Astrocyte (in vitro differentiated cells and primary cell): Measurements from ENCODE around the gene LRSAM1. TPM values are rescaled to one million over a fixed set of nuclear protein-coding genes. Genes with fewer than 3 reads are reported as not detected.
A peak's percentile ranks its signal among the peaks of the same experiment; 100 is the strongest.

Source experiments
- DNase-seq: peaks from one replicate; pipeline ENCODE4 v3.0.0-alpha.2; 2010; ENCODE audit warnings: low read depth
- FAIRE-seq: peaks from 2 replicates; lab custom pipeline; 2011; peaks lifted over from hg19 to GRCh38; lab: Jason Lieb, UNC
- H2AFZ ChIP-seq: 2 replicates; pipeline ENCODE4 v1.6.0; 2012; ENCODE audit warnings: low read depth, low read length, inconsistent platforms
- H3K27ac ChIP-seq: 2 replicates; pipeline ENCODE4 v1.5.1; 2011; ENCODE audit warnings: low read depth, low read length, inconsistent platforms
- H3K27me3 ChIP-seq: 2 replicates; pipeline ENCODE4 v1.6.0; 2011; ENCODE audit warnings: low read length, inconsistent platforms; ENCODE audit not compliant: insufficient read depth
- H3K36me3 ChIP-seq: 2 replicates; pipeline ENCODE4 v1.5.1; 2011; ENCODE audit warnings: low read length, inconsistent platforms; ENCODE audit not compliant: insufficient read depth
- H3K4me1 ChIP-seq: 2 replicates; pipeline ENCODE4 v1.5.1; 2011; ENCODE audit warnings: low read length, inconsistent platforms; ENCODE audit not compliant: insufficient read depth
- H3K4me2 ChIP-seq: 2 replicates; pipeline ENCODE4 v1.6.0; 2012; ENCODE audit warnings: low read length, inconsistent platforms
- H3K4me3 ChIP-seq: 2 replicates; pipeline ENCODE4 v1.5.1; 2011; ENCODE audit warnings: low read depth, mild to moderate bottlenecking, low read length, inconsistent platforms; ENCODE audit not compliant: insufficient read depth
- H3K79me2 ChIP-seq: 2 replicates; pipeline ENCODE4 v1.6.0; 2012; ENCODE audit warnings: mild to moderate bottlenecking, low read length, inconsistent platforms; ENCODE audit not compliant: insufficient read depth
- H3K9ac ChIP-seq: 2 replicates; pipeline ENCODE4 v1.6.0; 2012; ENCODE audit warnings: mild to moderate bottlenecking, low read length, inconsistent platforms
- H3K9me3 ChIP-seq: 2 replicates; pipeline ENCODE4 v1.5.1; 2012; ENCODE audit warnings: low read depth, mild to moderate bottlenecking, low read length, inconsistent platforms; ENCODE audit not compliant: insufficient read depth
- H4K20me1 ChIP-seq: 2 replicates; pipeline ENCODE4 v1.6.0; 2012; ENCODE audit warnings: low read length, inconsistent platforms; ENCODE audit not compliant: insufficient read depth
- H3K27ac Mint-ChIP-seq: one replicate; pipeline ENCODE4 v1.8.0; 2021; ENCODE audit warnings: mild to moderate bottlenecking, mixed read lengths; ENCODE audit not compliant: unreplicated experiment
- H3K27me3 Mint-ChIP-seq: one replicate; pipeline ENCODE4 v1.8.0; 2021; ENCODE audit warnings: low read depth, mixed read lengths; ENCODE audit not compliant: unreplicated experiment
- H3K36me3 Mint-ChIP-seq: one replicate; pipeline ENCODE4 v1.8.0; 2021; ENCODE audit warnings: low read depth, mixed read lengths; ENCODE audit not compliant: unreplicated experiment
- H3K4me1 Mint-ChIP-seq: one replicate; pipeline ENCODE4 v1.8.0; 2021; ENCODE audit warnings: low read depth, mixed read lengths; ENCODE audit not compliant: unreplicated experiment
- H3K4me3 Mint-ChIP-seq: one replicate; pipeline ENCODE4 v1.8.0; 2021; ENCODE audit warnings: mild to moderate bottlenecking, moderate library complexity, mixed read lengths; ENCODE audit not compliant: unreplicated experiment
- H3K9me3 Mint-ChIP-seq: one replicate; pipeline ENCODE4 v1.8.0; 2021; ENCODE audit warnings: mild to moderate bottlenecking, mixed read lengths; ENCODE audit not compliant: unreplicated experiment
- EZH2 ChIP-seq: IDR thresholded peaks from 2 replicates; pipeline ENCODE4 v1.6.1; 2012; ENCODE audit warnings: mild to moderate bottlenecking, low read length, inconsistent platforms; ENCODE audit not compliant: insufficient read depth
- total RNA-seq: library from RNA; stranded (reverse); gene quantifications from 2 replicates; pipeline ENCODE4 v1.2.1, GENCODE V29; 2021
- TF ChIP-seq, protein P1 (sequence below): IDR thresholded peaks from 2 replicates; pipeline ENCODE4 v1.5.1; 2011; ENCODE audit warnings: low read depth, mild to moderate bottlenecking, inconsistent platforms, low read length, moderate library complexity; ENCODE audit not compliant: insufficient read depth

The LRSAM1 gene
- total RNA-seq, 1 donor from 2014 or later = 18.7 TPM

DNA sequence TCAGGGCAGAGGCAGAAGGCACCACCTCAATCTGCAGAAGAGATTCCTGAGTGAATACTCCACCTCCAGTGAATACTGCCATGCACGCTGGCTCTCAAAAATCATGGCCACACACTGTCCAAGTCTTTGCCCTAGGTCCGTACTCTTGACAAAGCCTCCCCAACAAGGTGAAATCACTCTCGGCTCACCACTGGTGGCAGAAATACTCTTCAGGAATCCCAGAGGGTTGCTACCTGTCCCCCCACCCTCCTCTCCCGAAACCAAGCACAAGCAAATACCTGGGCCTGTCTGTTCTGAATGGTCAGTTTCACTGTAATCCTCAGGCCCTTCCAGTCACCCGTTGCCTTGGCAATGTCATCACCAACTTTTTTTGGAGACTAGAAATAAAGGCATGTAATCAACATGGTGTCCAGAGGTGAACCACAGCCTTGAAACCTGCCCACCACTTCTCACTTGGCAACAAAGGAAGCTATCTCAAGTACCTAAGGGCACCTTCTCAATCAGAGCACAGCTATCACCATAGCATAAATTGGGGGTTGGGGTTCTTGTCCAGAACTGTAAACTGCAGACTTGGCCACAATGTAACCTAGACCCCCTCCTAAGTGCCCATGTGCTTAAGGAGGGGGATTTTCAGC lies 1.9 kb upstream of the LRSAM1 start:
- peak overlapping the region; percentile 72 for H3K27ac ChIP-seq
- peaks cover 62% of the 10 kb centered on the region for H3K36me3 Mint-ChIP-seq
- DNase-seq (no peak), FAIRE-seq (no peak)
- H3K9me3 Mint-ChIP-seq = peaks cover 14% of the 10 kb centered on the region
- peaks cover 21% of the 10 kb centered on the region for H3K4me1 Mint-ChIP-seq
- no peak overlapping the region for H2AFZ ChIP-seq
- H3K9me3 ChIP-seq = peaks cover 20% of the 10 kb centered on the region
- H3K4me3 ChIP-seq = peak overlapping the region; percentile 78
- H3K79me2 ChIP-seq = peaks cover 42% of the 10 kb centered on the region
- H3K9ac ChIP-seq = peak overlapping the region; percentile 96
- H3K4me2 ChIP-seq = peak overlapping the region; percentile 92
- H3K4me3 Mint-ChIP-seq = peak overlapping the region; percentile 99
- peak overlapping the region; percentile 98 for H3K27ac Mint-ChIP-seq
- peaks cover 54% of the 10 kb centered on the region for H3K36me3 ChIP-seq
- H3K4me1 ChIP-seq = peaks cover 27% of the 10 kb centered on the region
- no peaks in the 10 kb centered on the region for H3K27me3 ChIP-seq
- H3K27me3 Mint-ChIP-seq = no peaks in the 10 kb centered on the region
- TF ChIP-seq, protein P1, sequence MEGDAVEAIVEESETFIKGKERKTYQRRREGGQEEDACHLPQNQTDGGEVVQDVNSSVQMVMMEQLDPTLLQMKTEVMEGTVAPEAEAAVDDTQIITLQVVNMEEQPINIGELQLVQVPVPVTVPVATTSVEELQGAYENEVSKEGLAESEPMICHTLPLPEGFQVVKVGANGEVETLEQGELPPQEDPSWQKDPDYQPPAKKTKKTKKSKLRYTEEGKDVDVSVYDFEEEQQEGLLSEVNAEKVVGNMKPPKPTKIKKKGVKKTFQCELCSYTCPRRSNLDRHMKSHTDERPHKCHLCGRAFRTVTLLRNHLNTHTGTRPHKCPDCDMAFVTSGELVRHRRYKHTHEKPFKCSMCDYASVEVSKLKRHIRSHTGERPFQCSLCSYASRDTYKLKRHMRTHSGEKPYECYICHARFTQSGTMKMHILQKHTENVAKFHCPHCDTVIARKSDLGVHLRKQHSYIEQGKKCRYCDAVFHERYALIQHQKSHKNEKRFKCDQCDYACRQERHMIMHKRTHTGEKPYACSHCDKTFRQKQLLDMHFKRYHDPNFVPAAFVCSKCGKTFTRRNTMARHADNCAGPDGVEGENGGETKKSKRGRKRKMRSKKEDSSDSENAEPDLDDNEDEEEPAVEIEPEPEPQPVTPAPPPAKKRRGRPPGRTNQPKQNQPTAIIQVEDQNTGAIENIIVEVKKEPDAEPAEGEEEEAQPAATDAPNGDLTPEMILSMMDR = no peak
- TF ChIP-seq EZH2 = no peak
- peaks cover 66% of the 10 kb centered on the region for H4K20me1 ChIP-seq

GRCh38 chr9:127450243-127450760 lies 1.0 kb upstream of the LRSAM1 start:
- H3K27me3 Mint-ChIP-seq = no peaks in the 10 kb centered on the region
- Histone ChIP-seq H2AFZ (no peak overlapping the region), H3K79me2 (peaks cover 42% of the 10 kb centered on the region), H3K4me2 (peak overlapping the region; percentile 92), H3K27me3 (no peaks in the 10 kb centered on the region), H3K36me3 (peaks cover 46% of the 10 kb centered on the region), H3K4me1 (peaks cover 27% of the 10 kb centered on the region), H3K27ac (peak overlapping the region; percentile 72), H3K9ac (peak overlapping the region; percentile 96), H3K4me3 (peak overlapping the region; percentile 78), H3K9me3 (peaks cover 11% of the 10 kb centered on the region), H4K20me1 (peaks cover 57% of the 10 kb centered on the region)
- peak overlapping the region; percentile 99 for H3K4me3 Mint-ChIP-seq
- TF ChIP-seq EZH2 = no peak
- H3K9me3 Mint-ChIP-seq = peaks cover 9% of the 10 kb centered on the region
- H3K4me1 Mint-ChIP-seq = peaks cover 21% of the 10 kb centered on the region
- H3K27ac Mint-ChIP-seq = peak overlapping the region; percentile 98
- peaks cover 57% of the 10 kb centered on the region for H3K36me3 Mint-ChIP-seq
- no peak for DNase-seq
- no peak for FAIRE-seq

DNA sequence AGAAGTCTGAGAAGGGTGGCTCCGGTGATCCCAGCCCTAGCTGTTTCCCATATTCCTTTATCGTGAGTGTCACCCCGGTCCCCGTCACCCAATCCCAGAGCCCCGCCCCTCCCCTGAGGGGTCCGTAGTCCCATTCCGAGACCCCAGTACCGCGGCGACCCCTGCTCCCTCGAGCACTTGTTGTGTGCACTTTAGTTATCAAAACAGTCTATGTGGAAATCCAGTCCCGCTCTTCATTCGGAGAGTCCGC lies 223 bp downstream of the LRSAM1 start:
- peaks cover 45% of the 10 kb centered on the region for H4K20me1 ChIP-seq
- peak overlapping the region; percentile 89 for H2AFZ ChIP-seq
- no peaks in the 10 kb centered on the region for H3K9me3 ChIP-seq
- H3K27me3 ChIP-seq = no peaks in the 10 kb centered on the region
- peaks cover 27% of the 10 kb centered on the region for H3K4me1 ChIP-seq
- H3K79me2 ChIP-seq = peaks cover 42% of the 10 kb centered on the region
- H3K4me3 ChIP-seq = peak overlapping the region; percentile 78
- Mint-ChIP-seq H3K36me3 (peaks cover 50% of the 10 kb centered on the region), H3K27ac (peak overlapping the region; percentile 98), H3K9me3 (peaks cover 6% of the 10 kb centered on the region), H3K27me3 (no peaks in the 10 kb centered on the region), H3K4me3 (peak overlapping the region; percentile 99), H3K4me1 (peaks cover 21% of the 10 kb centered on the region)
- peak overlapping the region; percentile 96 for H3K9ac ChIP-seq
- TF ChIP-seq, protein P1 = no peak
- TF ChIP-seq EZH2 = no peak
- H3K27ac ChIP-seq = peak overlapping the region; percentile 72
- DNase-seq = no peak
- peak overlapping the region; percentile 92 for H3K4me2 ChIP-seq
- no peak for FAIRE-seq
- H3K36me3 ChIP-seq = peaks cover 39% of the 10 kb centered on the region
